Liver (tissue), 3 donors: ENCODE results near the gene ACVR1C.

Experiments used
- CTCF ChIP-seq: fragments of 150-350 bp; IDR thresholded peaks from 2 replicates; pipeline ENCODE4 v1.5.1; 2017; ENCODE audit warnings: improper control_type of control experiment, low read depth, low read length; ENCODE audit not compliant: missing input control
- FOXA1 ChIP-seq: IDR thresholded peaks from 2 replicates; pipeline ENCODE4 v1.6.1; 2016; ENCODE audit warnings: antibody characterized with exemption
- REST ChIP-seq: IDR thresholded peaks from 2 replicates; pipeline ENCODE4 v1.6.1; 2016; ENCODE audit warnings: antibody characterized with exemption, mild to moderate bottlenecking
- SP1 ChIP-seq: IDR thresholded peaks from 2 replicates; pipeline ENCODE4 v1.6.1; 2018; ENCODE audit warnings: antibody characterized with exemption, mild to moderate bottlenecking
- TAF1 ChIP-seq: conservative IDR thresholded peaks from 2 replicates; pipeline ENCODE4 v1.6.1; 2016; ENCODE audit warnings: antibody characterized with exemption, mild to moderate bottlenecking
- YY1 ChIP-seq: IDR thresholded peaks from 2 replicates; pipeline ENCODE4 v1.6.1; 2016; ENCODE audit warnings: antibody characterized with exemption, mild to moderate bottlenecking
- TF ChIP-seq, protein P1 (sequence below): IDR thresholded peaks from 2 replicates; pipeline ENCODE4 v1.6.1; 2016; ENCODE audit warnings: antibody characterized with exemption
- TF ChIP-seq, protein P2 (sequence below): IDR thresholded peaks from 2 replicates; pipeline ENCODE4 v1.6.1; 2016; ENCODE audit warnings: antibody characterized with exemption
- donor health status: healthy.
- donor health status: healthy.

DNA sequence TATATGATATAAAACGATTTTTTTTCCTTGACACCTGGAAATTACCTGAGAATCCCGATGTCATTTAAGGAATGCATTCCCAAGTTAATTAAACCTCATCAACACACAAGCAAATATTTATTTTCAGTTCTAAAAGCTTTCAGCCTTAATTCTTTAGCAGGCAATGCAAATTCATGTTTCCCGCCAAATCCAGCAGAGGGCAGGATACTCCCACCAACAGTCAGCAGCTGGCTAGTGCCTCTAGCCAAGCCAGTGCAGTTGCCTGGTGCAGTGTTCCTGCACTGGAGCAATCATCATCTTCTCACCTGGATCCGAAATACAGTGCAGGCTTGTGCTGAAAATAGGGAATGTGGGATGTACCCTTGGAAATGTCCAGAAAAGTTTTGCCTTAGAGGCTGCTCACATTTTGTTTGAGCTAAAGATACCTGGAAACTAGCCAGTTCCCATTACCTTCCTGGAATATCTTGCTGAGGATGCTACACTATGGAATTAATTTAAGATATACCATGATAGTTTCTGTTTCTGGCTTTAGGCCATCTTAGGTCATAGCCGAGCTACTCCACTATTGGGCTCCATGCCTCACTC, 136.4 kb downstream of the ACVR1C start:
- TF ChIP-seq, protein P1, sequence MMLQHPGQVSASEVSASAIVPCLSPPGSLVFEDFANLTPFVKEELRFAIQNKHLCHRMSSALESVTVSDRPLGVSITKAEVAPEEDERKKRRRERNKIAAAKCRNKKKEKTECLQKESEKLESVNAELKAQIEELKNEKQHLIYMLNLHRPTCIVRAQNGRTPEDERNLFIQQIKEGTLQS = no peak
- TF ChIP-seq TAF1 (no peak), CTCF (peak; percentile 72), REST (no peak), YY1 (no peak), SP1 (no peak), FOXA1 (no peak)
- TF ChIP-seq, protein P2, sequence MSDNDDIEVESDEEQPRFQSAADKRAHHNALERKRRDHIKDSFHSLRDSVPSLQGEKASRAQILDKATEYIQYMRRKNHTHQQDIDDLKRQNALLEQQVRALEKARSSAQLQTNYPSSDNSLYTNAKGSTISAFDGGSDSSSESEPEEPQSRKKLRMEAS = no peak
